ENCODE measurements around the gene HOXC5. TPM values are rescaled to one million over a fixed set of nuclear protein-coding genes. Genes with fewer than 3 reads are reported as not detected.
A peak's percentile ranks its signal among the peaks of the same experiment; 100 is the strongest.

HOXC5 gene
- total RNA-seq, 3 donors from 2014 or later, result not detected

- ATAC-seq (peak; percentile 73), DNase-seq (peak in 1 of 3 donors; percentile 48)
- Histone ChIP-seq H3K4me1 (ENCODE audit: low read depth) (peaks cover 8% of the 10 kb centered on the region), H3K4me3 (no peak overlapping the region), H3K9me3 (no peaks in the 10 kb centered on the region), H3K36me3 (ENCODE audit: low read depth) (no peaks in the 10 kb centered on the region)
- intact Hi-C loops (cut with DNase I, micrococcal nuclease), result no loop called here
- no peak for TF ChIP-seq CTCF (IDR thresholded peaks at IDR 0.05)
These were observed 16.3 kb upstream of the HOXC5 start for GRCh38 chr12:54016478-54016964.

GRCh38 chr12:54017027-54017788 is 15.6 kb upstream of the HOXC5 start:
- ATAC-seq, result peak; percentile 35
- peaks cover 6% of the 10 kb centered on the region for H3K4me1 ChIP-seq (ENCODE audit: low read depth)

GRCh38 chr12:54017878-54018467 is 14.9 kb upstream of the HOXC5 start:
- ATAC-seq, result peak; percentile 76
- TF ChIP-seq CTCF (IDR thresholded peaks at IDR 0.05), result no peak
- no peaks in the 10 kb centered on the region for H3K9me3 ChIP-seq
- no peaks in the 10 kb centered on the region for H3K36me3 ChIP-seq (ENCODE audit: low read depth)
- H3K4me1 ChIP-seq (ENCODE audit: low read depth), result peaks cover 6% of the 10 kb centered on the region
- intact Hi-C loops (cut with DNase I, micrococcal nuclease), result no loop called here
- DNase-seq, result peak; percentile 53 to 79 (median 71)
- H3K4me3 ChIP-seq, result no peak overlapping the region

More at GRCh38 chr12:54017027-54017788, 15.6 kb upstream of the HOXC5 start:
- no peaks in the 10 kb centered on the region for H3K36me3 ChIP-seq (ENCODE audit: low read depth)
- intact Hi-C loops (cut with DNase I, micrococcal nuclease), result no loop called here
- no peaks in the 10 kb centered on the region for H3K9me3 ChIP-seq
- no peak for TF ChIP-seq CTCF (IDR thresholded peaks at IDR 0.05)
- H3K4me3 ChIP-seq, result no peak overlapping the region
- no peak for DNase-seq

- DNase-seq (no peak), ATAC-seq (no peak)
- Histone ChIP-seq H3K36me3 (ENCODE audit: low read depth) (no peaks in the 10 kb centered on the region), H3K4me1 (ENCODE audit: low read depth) (peaks cover 6% of the 10 kb centered on the region), H3K9me3 (no peaks in the 10 kb centered on the region), H3K4me3 (no peak overlapping the region)
- intact Hi-C loops (cut with DNase I, micrococcal nuclease), result no loop called here
- no peak for TF ChIP-seq CTCF (IDR thresholded peaks at IDR 0.05)
These were observed 14.3 kb upstream of the HOXC5 start for GRCh38 chr12:54018468-54018984.

GRCh38 chr12:54019091-54019811 is 13.6 kb upstream of the HOXC5 start:
- Histone ChIP-seq H3K36me3 (ENCODE audit: low read depth) (no peaks in the 10 kb centered on the region), H3K4me3 (no peak overlapping the region), H3K4me1 (ENCODE audit: low read depth) (peaks cover 6% of the 10 kb centered on the region), H3K9me3 (no peaks in the 10 kb centered on the region)
- intact Hi-C loops (cut with DNase I, micrococcal nuclease), result no loop called here
- DNase-seq, result no peak
- no peak for TF ChIP-seq CTCF (IDR thresholded peaks at IDR 0.05)
- ATAC-seq, result no peak

All from mucosa of descending colon (tissue), 3 donors.